ENCODE data around the gene EXD2.
"Not testable (repeated sequence)": the region's sequence is repeated elsewhere in the genome, so short reads cannot be mapped to it uniquely, and the experiment has no call there.

The EXD2 gene

DNA sequence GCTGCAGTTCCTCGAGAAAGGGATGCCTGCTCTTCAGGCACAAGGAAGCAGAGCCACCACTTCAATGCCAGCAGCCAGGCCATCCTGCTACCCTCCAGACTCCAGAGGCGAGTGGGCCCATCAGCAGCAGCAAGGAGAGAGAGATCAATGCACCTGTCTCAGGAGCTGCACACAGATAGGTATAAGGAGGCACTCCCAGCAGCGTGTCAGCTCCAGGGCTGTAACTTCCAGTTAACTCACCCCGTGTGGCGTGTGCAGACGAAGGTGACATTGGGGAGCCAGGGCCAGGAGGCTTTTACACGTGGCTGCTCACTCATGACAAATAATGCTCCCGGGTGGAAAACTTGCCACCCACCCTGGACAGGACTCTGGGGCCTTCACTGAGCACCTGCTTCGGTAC is 92.9 kb downstream of the EXD2 start:
- no peak for DNase-seq

- DNase-seq: no peak
Observed at GRCh38 chr14:69285661-69286255, 94.5 kb downstream of the EXD2 start.

DNA sequence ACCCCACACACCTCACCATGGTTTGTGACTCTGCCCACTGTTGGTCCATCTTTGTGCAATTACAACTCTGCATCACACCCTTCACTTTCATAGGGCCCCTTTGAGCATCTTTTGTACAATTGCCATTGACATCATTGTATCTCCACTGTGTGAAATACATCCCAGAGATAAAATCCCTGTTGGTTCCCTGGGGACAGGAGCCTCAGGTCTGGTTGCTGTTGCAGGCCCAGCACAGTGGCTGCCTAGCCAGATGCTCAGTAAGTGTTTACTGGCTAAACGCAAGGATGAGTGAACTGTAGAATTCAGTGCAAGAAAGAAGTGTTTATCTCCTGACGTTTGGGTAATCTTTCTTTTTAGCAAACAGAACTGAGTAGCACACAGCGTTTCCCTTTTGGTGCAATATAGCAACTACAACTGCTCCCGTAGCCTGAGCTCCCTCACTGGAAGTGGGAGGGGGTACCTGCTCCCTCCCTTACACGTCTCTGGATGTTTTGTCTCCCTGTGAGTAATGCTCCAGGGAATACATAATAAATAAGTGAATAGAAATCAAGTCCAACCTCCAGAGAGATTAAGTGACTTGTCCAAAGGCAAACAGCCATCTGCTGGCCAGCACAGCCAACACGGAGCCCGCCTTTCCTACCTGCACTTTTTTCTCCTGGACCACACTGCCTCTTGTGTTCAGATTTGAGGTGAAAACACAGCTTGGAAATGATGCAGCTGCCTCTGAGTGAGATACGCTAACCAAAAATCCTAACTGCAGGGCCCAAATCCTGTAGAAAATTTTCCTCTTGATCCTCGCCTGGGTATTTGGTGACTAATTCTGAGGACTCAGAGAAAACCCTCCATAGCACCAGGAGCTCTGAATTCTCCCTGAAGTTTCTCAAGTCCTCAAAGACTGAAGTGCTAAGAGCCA is 96.1 kb downstream of the EXD2 start:
- DNase-seq: peak; percentile 8

DNA sequence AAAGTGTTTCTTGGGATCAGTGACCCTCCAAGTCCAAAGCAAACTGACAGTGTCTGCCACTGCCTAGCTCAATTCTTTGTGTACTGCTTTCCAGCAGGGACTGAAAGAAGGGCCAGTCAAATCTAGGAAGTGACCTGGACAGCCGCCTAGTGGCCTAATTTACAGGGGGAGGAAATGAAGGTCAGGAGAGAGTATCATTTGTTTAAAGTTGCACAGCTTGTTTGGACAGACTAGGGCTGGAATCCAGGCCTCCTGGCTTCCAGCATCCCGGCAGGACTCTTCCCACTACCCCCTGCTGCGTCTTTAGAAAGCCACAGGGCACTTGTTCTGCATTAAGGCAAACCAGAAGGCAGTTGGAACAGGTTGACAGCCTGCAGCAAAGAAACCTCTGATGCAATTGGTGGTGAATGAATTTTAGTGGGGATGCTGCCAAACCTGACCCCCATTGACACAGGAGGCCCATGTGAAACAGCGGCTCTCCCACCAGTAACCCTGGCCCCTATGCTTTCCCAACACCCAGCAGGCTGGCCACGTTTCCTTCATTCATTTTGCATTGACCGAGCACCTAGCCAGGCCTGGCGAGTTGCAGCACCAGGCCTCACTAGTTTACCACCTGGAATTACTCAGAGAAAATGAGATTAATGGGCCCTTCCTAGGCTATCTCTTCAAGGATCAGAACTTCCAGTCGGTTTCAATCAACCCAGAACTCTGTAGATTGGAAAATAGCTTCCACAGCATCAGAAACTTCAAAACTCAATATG is 96.9 kb downstream of the EXD2 start:
- no peak for DNase-seq

GRCh38 chr14:69288956-69289705 is 97.8 kb downstream of the EXD2 start:
- DNase-seq: no peak

- no peak for DNase-seq
Observed at GRCh38 chr14:69289811-69290520, 98.7 kb downstream of the EXD2 start.

- DNase-seq: not testable (repeated sequence)
Observed at GRCh38 chr14:69290881-69291280, 99.6 kb downstream of the EXD2 start.

- DNase-seq: no peak
Observed at GRCh38 chr14:69291396-69291795, 100.1 kb downstream of the EXD2 start.

- no peak for DNase-seq
Observed at GRCh38 chr14:69291891-69292561, 100.7 kb downstream of the EXD2 start.

Data from NCI-H1092 treated with DMSO at 0.1 percent for 48 hours (cell line).